HepG2 (cell line): ENCODE measurements around the gene COPS6. TPM values are rescaled to one million over a fixed set of nuclear protein-coding genes. Genes with fewer than 3 reads are reported as not detected.

Experiments
- ATAC-seq: fragments of 200-7000 bp; cut with Tn5 transposase; 3 replicates; pipeline ENCODE4 v1.9.1; 2020; ENCODE audit warnings: mild to moderate bottlenecking, moderate library complexity
- BruUV-seq: library from RNA; stranded (reverse); fragments of 400-500 nt; replicated peaks from 2 replicates; lab custom pipeline; 2021; lab: Mats Ljungman, UMichigan
- CTCF ChIA-PET: fragments of 300-600 bp; formaldehyde crosslinking; extraction: SDS; loops from one replicate; lab custom pipeline; 2021; ENCODE audit warnings: low total read pairs, inconsistent platforms, low intra/inter-chr PET ratio; lab: Yijun Ruan, JAX
- POLR2A ChIA-PET: fragments of 350-600 bp; sonication (Branson Sonifier 250); formaldehyde crosslinking; loops from one replicate; lab custom pipeline; 2020; ENCODE audit warnings: antibody characterized with exemption, inconsistent platforms; lab: Yijun Ruan, JAX
- DNase-seq: peaks from one replicate; pipeline ENCODE4 v3.0.0-alpha.2; 2015; ENCODE audit warnings: low spot score
- FAIRE-seq: peaks from 3 replicates; lab custom pipeline; 2011; peaks lifted over from hg19 to GRCh38; lab: Jason Lieb, UNC
- H2AFZ ChIP-seq: one replicate; pipeline ENCODE4 v1.6.1; 2011; ENCODE audit warnings: low read length, inconsistent platforms
- H3K27ac ChIP-seq: fragments of 300-600 bp; 3 replicates; pipeline ENCODE4 v1.8.0; 2011; ENCODE audit warnings: mixed run types, mild to moderate bottlenecking, mixed read lengths, low read length, inconsistent platforms; ENCODE audit not compliant: insufficient read depth; ENCODE audit errors: extremely low read length
- H3K27me3 ChIP-seq, 2 experiments: fragments of 200-600 bp in 1 of 2; 2 replicates in 1 of 2; 3 replicates in 1 of 2; pipeline versions ENCODE4 v1.6.0 to v1.8.0; 2011; ENCODE audit warnings: low read length in 2 of 2, mild to moderate bottlenecking in 2 of 2, moderate library complexity in 2 of 2, inconsistent platforms in 1 of 2; ENCODE audit not compliant: insufficient read depth in 2 of 2, control insufficient read depth in 1 of 2
- H3K36me3 ChIP-seq, 2 experiments: fragments of 200-600 bp in 1 of 2; replicated peaks in 1 of 2; 2 replicates in 1 of 2; 3 replicates in 1 of 2; pipeline versions ENCODE4 v1.5.1 to v1.8.0; 2011; ENCODE audit warnings: low read length in 2 of 2, inconsistent platforms in 1 of 2; ENCODE audit not compliant: insufficient read depth in 2 of 2, control insufficient read depth in 1 of 2
- H3K4me1 ChIP-seq: 2 replicates; pipeline ENCODE4 v1.5.1; 2012; ENCODE audit warnings: low read length, inconsistent platforms; ENCODE audit not compliant: insufficient read depth
- H3K4me2 ChIP-seq: 2 replicates; pipeline ENCODE4 v1.6.0; 2011; ENCODE audit warnings: low read depth, low read length, inconsistent platforms
- H3K4me3 ChIP-seq, 3 experiments: fragments of 200-600 bp in 1 of 3; sonication (generic), shearing (Covaris generic) in 1 of 3; replicated peaks in 1 of 3; 2 replicates each; pipeline ENCODE4 v1.5.1; 2011 to 2016; ENCODE audit warnings: low read length in 3 of 3, inconsistent platforms in 2 of 3, low read depth in 2 of 3, mild to moderate bottlenecking in 2 of 3, control low read depth in 1 of 3, mixed read lengths in 1 of 3; ENCODE audit not compliant: insufficient read depth in 1 of 3
- H3K79me2 ChIP-seq: one replicate; pipeline ENCODE4 v1.6.1; 2011; ENCODE audit warnings: low read length, inconsistent platforms; ENCODE audit not compliant: insufficient read depth
- H3K9ac ChIP-seq: 2 replicates; pipeline ENCODE4 v1.6.0; 2011; ENCODE audit warnings: mild to moderate bottlenecking, low read depth, low read length, inconsistent platforms; ENCODE audit not compliant: insufficient read depth
- H3K9me3 ChIP-seq: 2 replicates; pipeline ENCODE4 v1.5.1; 2012; ENCODE audit warnings: mild to moderate bottlenecking, low read length
- H4K20me1 ChIP-seq: 2 replicates; pipeline ENCODE4 v1.6.0; 2011; ENCODE audit warnings: inconsistent platforms, mild to moderate bottlenecking, low read length, moderate library complexity; ENCODE audit not compliant: insufficient read depth
- BRD4 ChIP-seq: sonication (generic); formaldehyde crosslinking; IDR thresholded peaks from 2 replicates; pipeline ENCODE4 v1.4.0; 2020; ENCODE audit warnings: missing genetic modification reagents
- CBFB ChIP-seq: sonication (generic); formaldehyde crosslinking; IDR thresholded peaks from 2 replicates; pipeline ENCODE4 v1.4.0; 2020; ENCODE audit warnings: missing genetic modification reagents
- JARID2 ChIP-seq: sonication (generic); formaldehyde crosslinking; IDR thresholded peaks from 2 replicates; pipeline ENCODE4 v1.8.1; 2023; ENCODE audit warnings: missing genetic modification reagents, inconsistent platforms; ENCODE audit not compliant: insufficient replicate concordance
- MED13 ChIP-seq: sonication (generic); formaldehyde crosslinking; IDR thresholded peaks from 2 replicates; pipeline ENCODE4 v1.5.0; 2020; ENCODE audit warnings: missing genetic modification reagents
- MTA1 ChIP-seq: sonication (generic); formaldehyde crosslinking; IDR thresholded peaks from 2 replicates; pipeline ENCODE4 v1.4.0; 2020; ENCODE audit warnings: missing genetic modification reagents, mild to moderate bottlenecking, borderline replicate concordance
- MXD1 ChIP-seq: sonication (generic); formaldehyde crosslinking; IDR thresholded peaks from 2 replicates; pipeline ENCODE4 v1.4.0; 2020; ENCODE audit warnings: mild to moderate bottlenecking, missing genetic modification reagents
- NR2C2 ChIP-seq: sonication (generic); formaldehyde crosslinking; IDR thresholded peaks from 2 replicates; pipeline ENCODE4 v1.4.0; 2020; ENCODE audit warnings: missing genetic modification reagents, mild to moderate bottlenecking, moderate library complexity, borderline replicate concordance
- SETDB1 ChIP-seq: sonication (generic); formaldehyde crosslinking; IDR thresholded peaks from 2 replicates; pipeline ENCODE4 v1.5.1; 2020; ENCODE audit warnings: missing genetic modification reagents, mild to moderate bottlenecking, borderline replicate concordance
- ZNF33A ChIP-seq: sonication (generic); formaldehyde crosslinking; IDR thresholded peaks from 2 replicates; pipeline ENCODE4 v1.5.1; 2020; ENCODE audit warnings: missing genetic modification reagents, mild to moderate bottlenecking, moderate library complexity, borderline replicate concordance
- ZNF44 ChIP-seq: sonication (generic); formaldehyde crosslinking; IDR thresholded peaks from 2 replicates; pipeline ENCODE4 v1.5.1; 2020; ENCODE audit warnings: mild to moderate bottlenecking, missing genetic modification reagents
- ZNF496 ChIP-seq: sonication (generic); formaldehyde crosslinking; IDR thresholded peaks from 2 replicates; pipeline ENCODE4 v1.8.1; 2023; ENCODE audit warnings: mild to moderate bottlenecking, moderate library complexity, missing genetic modification reagents; ENCODE audit not compliant: insufficient replicate concordance
- ZNF816 ChIP-seq: sonication (generic); formaldehyde crosslinking; IDR thresholded peaks from 2 replicates; pipeline ENCODE4 v1.8.0; 2022; ENCODE audit warnings: missing genetic modification reagents, mild to moderate bottlenecking, borderline replicate concordance
- ZNF839 ChIP-seq: sonication (generic); formaldehyde crosslinking; IDR thresholded peaks from 2 replicates; pipeline ENCODE4 v1.4.0; 2020; ENCODE audit warnings: missing genetic modification reagents, mild to moderate bottlenecking, borderline replicate concordance
- WGBS: methylation state at CpG from one replicate; pipeline ENCODE4 v1.1.6; 2017; ENCODE audit warnings: low lambda C conversion rate; 5-methylcytosine and 5-hydroxymethylcytosine counted together
- in situ Hi-C: cut with HindIII; loops from 2 replicates; pipeline ENCODE4 v1.10.0; 2017; ENCODE audit warnings: low pct_unique_long_range_greater_than_20kb; ENCODE audit not compliant: extremely low pct_ligation_motif_present
- intact Hi-C: fragments of 100-400 bp; cut with micrococcal nuclease; formaldehyde crosslinking; loops from one replicate; pipeline ENCODE4 v1.10.0; 2022; ENCODE audit not compliant: unreplicated experiment
- polyA plus RNA-seq, 8 experiments: library from polyadenylated mRNA; depleted of rRNA in 3 of 8; stranded (reverse) in 7 of 8; unstranded in 1 of 8; fragments of >200 nt; fragmentation: Illumina TruSeq in 4 of 8; extraction: Trizol in 4 of 8; gene quantifications; 2 replicates each; pipeline versions ENCODE4 v1.2.1 to v1.2.3, GENCODE V29; 2011 to 2016; ENCODE audit warnings: low read depth in 4 of 8, missing spikeins in 1 of 8, mixed read lengths in 1 of 8; ENCODE audit not compliant: insufficient read depth in 1 of 8
- total RNA-seq, 5 experiments: library from RNA; depleted of rRNA; stranded (reverse); fragments of >200 nt; fragmentation: Illumina TruSeq; extraction: Trizol; gene quantifications; 2 replicates each; pipeline ENCODE4 v1.2.3, GENCODE V29; 2016; ENCODE audit warnings: low read depth in 1 of 5
- TF ChIP-seq, protein P1 (sequence below): sonication (generic); formaldehyde crosslinking; IDR thresholded peaks from 2 replicates; pipeline ENCODE4 v1.5.1; 2020; ENCODE audit warnings: mild to moderate bottlenecking, missing genetic modification reagents, moderate library complexity
- TF ChIP-seq, protein P2 (sequence below): sonication (generic); formaldehyde crosslinking; IDR thresholded peaks from 2 replicates; pipeline ENCODE4 v1.4.0; 2020; ENCODE audit warnings: mild to moderate bottlenecking, missing genetic modification reagents
- TF ChIP-seq, protein P3 (sequence below): sonication (generic); formaldehyde crosslinking; conservative IDR thresholded peaks from 2 replicates; pipeline ENCODE4 v1.4.0; 2020; ENCODE audit warnings: missing genetic modification reagents

Gene COPS6
- total and polyA plus RNA-seq, 2 of the 13 experiments (the other 11 are each of a cell fraction or from before 2014, with no cell fraction given) = 33.4 to 117 TPM

DNA sequence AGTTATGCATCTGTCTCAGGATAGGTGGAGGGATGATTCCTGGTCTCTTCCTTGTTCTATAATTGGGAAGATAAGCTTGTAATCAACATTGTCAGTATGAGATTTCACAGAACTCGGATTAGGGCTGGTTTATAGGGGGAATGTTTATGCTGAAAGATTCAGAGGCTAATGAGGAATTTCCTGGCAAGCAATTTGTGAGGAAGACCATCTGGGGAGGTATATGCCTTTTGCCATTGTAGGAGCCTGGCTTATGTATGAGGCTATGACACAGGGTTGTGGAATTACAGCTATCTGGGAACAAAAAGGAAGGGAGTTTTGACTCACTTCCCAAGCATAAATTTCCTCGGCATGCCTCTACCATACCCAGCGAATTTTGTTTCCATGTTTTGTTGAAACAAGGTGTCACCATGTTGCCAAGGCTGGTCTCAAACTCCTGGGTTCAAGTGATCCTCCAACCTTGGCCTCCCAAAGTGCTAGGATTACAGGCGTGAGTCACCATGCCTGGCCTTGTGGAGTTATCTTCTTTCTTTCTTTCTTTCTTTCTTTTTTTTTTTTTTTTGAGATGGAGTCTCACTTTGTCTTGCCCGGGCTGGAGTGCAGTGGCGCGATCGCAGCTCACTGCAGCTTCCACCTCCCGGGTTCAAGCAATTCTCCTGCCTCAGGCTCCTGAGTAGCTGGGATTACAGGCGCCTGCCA lies 1.6 kb upstream of the COPS6 start (continued):
- TF ChIP-seq MXD1 (CRISPR knock-in tag) (no peak), ZNF496 (CRISPR knock-in tag) (no peak)
- TF ChIP-seq, protein P1, sequence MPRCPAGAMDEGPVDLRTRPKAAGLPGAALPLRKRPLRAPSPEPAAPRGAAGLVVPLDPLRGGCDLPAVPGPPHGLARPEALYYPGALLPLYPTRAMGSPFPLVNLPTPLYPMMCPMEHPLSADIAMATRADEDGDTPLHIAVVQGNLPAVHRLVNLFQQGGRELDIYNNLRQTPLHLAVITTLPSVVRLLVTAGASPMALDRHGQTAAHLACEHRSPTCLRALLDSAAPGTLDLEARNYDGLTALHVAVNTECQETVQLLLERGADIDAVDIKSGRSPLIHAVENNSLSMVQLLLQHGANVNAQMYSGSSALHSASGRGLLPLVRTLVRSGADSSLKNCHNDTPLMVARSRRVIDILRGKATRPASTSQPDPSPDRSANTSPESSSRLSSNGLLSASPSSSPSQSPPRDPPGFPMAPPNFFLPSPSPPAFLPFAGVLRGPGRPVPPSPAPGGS = no peak

DNA sequence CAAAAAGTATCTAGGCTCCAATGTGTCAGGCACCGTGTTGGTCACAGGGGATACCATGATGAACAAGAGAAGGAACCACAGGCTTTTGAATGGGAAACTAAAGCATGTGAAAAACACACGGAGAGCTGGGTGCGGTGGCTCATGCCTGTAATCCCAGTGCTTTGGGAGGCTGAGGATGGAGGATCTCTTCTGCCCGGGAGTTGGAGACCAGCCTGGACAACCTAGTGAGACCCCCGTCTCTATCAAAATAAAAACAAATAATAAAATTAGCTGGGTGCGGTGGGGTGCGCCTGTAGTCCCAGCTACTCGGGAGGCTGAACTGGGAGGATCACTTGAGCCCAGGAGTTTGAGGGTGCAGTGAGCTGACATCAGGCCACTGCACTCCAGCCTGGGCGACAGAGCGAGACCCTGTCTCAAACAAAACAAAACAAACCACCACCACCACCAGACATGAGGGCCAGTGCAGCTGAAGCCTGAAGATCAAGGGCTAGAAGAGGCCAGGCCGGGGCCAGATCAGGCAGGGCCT lies 611 bp upstream of the COPS6 start:
- CTCF ChIA-PET = no interaction called here
- intact Hi-C loops = no loop called here
- TF ChIP-seq, protein P2, sequence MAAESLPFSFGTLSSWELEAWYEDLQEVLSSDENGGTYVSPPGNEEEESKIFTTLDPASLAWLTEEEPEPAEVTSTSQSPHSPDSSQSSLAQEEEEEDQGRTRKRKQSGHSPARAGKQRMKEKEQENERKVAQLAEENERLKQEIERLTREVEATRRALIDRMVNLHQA = no peak
- no peak for TF ChIP-seq ZNF44 (CRISPR knock-in tag)
- TF ChIP-seq CBFB = no peak
- 0 out of 2 replicates have a peak, but pooled peaks have one; percentile 5 for TF ChIP-seq BRD4 (CRISPR knock-in tag)
- TF ChIP-seq ZNF33A (CRISPR knock-in tag) = 0 out of 2 replicates have a peak, but pooled peaks have one; percentile 55
- TF ChIP-seq SETDB1 (CRISPR knock-in tag) = no peak
- no peak for TF ChIP-seq NR2C2 (CRISPR knock-in tag)
- TF ChIP-seq, protein P3, sequence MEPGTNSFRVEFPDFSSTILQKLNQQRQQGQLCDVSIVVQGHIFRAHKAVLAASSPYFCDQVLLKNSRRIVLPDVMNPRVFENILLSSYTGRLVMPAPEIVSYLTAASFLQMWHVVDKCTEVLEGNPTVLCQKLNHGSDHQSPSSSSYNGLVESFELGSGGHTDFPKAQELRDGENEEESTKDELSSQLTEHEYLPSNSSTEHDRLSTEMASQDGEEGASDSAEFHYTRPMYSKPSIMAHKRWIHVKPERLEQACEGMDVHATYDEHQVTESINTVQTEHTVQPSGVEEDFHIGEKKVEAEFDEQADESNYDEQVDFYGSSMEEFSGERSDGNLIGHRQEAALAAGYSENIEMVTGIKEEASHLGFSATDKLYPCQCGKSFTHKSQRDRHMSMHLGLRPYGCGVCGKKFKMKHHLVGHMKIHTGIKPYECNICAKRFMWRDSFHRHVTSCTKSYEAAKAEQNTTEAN (CRISPR knock-in tag) = no peak
- 0 out of 2 replicates have a peak, but pooled peaks have one; percentile 3 for TF ChIP-seq ZNF839 (CRISPR knock-in tag)
- no peak for TF ChIP-seq MED13 (CRISPR knock-in tag)
- TF ChIP-seq MTA1 (CRISPR knock-in tag) = no peak
- peak; percentile 7; the same call in 1 of the 2 replicates for TF ChIP-seq ZNF816 (CRISPR knock-in tag)
- TF ChIP-seq JARID2 (CRISPR knock-in tag) = no peak

More for the DNA sequence above, 611 bp upstream of the COPS6 start:
- 78% methylated on average over 11 of the region's 11 CpGs for WGBS
- DNase-seq (no peak), FAIRE-seq (no peak), ATAC-seq (0 out of 3 replicates have a peak, but pooled peaks have one; percentile 1)
- BruUV-seq = TSS peak; percentile 45
- peaks cover 10% of the 10 kb centered on the region for H3K79me2 ChIP-seq
- H3K4me2 ChIP-seq = peak overlapping the region; percentile 87
- in situ Hi-C loops = no loop called here
- peak overlapping the region; percentile 74 for H3K27ac ChIP-seq
- peak overlapping the region; percentile 96 for H3K9ac ChIP-seq
- POLR2A ChIA-PET = interaction anchor here (1.0 to 2.7 kb wide), 3 partner anchors 13 to 61 kb away, joined by 3 to 29 read pairs (median 4); partner anchors contain the start of genes AP4M1, LAMTOR4, MBLAC1 and MCM7
- H3K4me3 ChIP-seq = peak overlapping the region; percentile 83 to 97 (median 84)
- H2AFZ ChIP-seq = peak overlapping the region; percentile 20
- no peaks in the 10 kb centered on the region for H3K9me3 ChIP-seq
- no peaks in the 10 kb centered on the region; a peak in 1 of 5 replicates for H3K27me3 ChIP-seq
- peaks cover 18 to 30% of the 10 kb centered on the region in 2 experiments for H3K36me3 ChIP-seq
- no peaks in the 10 kb centered on the region for H4K20me1 ChIP-seq
- H3K4me1 ChIP-seq = peaks cover 29% of the 10 kb centered on the region
